Gastroesophageal sphincter (tissue), 3 donors: ENCODE data around the gene POR.

Source experiments
- CTCF ChIP-seq, 4 experiments: fragments of 200-600 bp in 2 of 4; fragments of 450-650 bp in 2 of 4; sonication (generic) in 1 of 4; IDR thresholded peaks; one replicate each; pipeline ENCODE4 v1.5.1; 2017 to 2019; ENCODE audit warnings: antibody characterized with exemption in 4 of 4, mild to moderate bottlenecking in 2 of 4, moderate library complexity in 2 of 4
- EP300 ChIP-seq: sonication (generic); formaldehyde crosslinking; IDR thresholded peaks from one replicate; pipeline ENCODE4 v1.6.1; 2017; ENCODE audit warnings: antibody characterized with exemption, mild to moderate bottlenecking
- POLR2A ChIP-seq, 2 donors: fragments of 450-650 bp; IDR thresholded peaks; one replicate each; pipeline ENCODE4 v1.6.1; 2017; ENCODE audit warnings: antibody characterized with exemption in 2 of 2, mild to moderate bottlenecking in 2 of 2, moderate library complexity in 1 of 2
- POLR2AphosphoS5 ChIP-seq: sonication (generic); formaldehyde crosslinking; IDR thresholded peaks from one replicate; pipeline ENCODE4 v1.6.1; 2017; ENCODE audit warnings: antibody characterized with exemption

- TF ChIP-seq CTCF (IDR thresholded peaks at IDR 0.05), result no peak
- no peak for TF ChIP-seq POLR2A (IDR thresholded peaks at IDR 0.05)
- no peak for TF ChIP-seq POLR2AphosphoS5
- TF ChIP-seq EP300, result no peak
These were observed 54.9 kb downstream of the POR start for GRCh38 chr7:75969704-75970498.
